GM23248 (cell line): ENCODE data around the gene WASF3.

Source experiments
- EZH2 ChIP-seq: fragments of 200-600 bp; sonication (generic); IDR thresholded peaks from 2 replicates; pipeline ENCODE4 v1.6.1; 2018; ENCODE audit warnings: antibody characterized with exemption, mild to moderate bottlenecking; ENCODE audit not compliant: insufficient read depth, poor library complexity, severe bottlenecking
- EZH2phosphoT487 ChIP-seq: fragments of 200-600 bp; sonication (generic); IDR thresholded peaks from 2 replicates; pipeline ENCODE4 v1.6.1; 2018; ENCODE audit warnings: antibody characterized with exemption, moderate library complexity, mild to moderate bottlenecking, low read depth; ENCODE audit not compliant: insufficient read depth

DNA sequence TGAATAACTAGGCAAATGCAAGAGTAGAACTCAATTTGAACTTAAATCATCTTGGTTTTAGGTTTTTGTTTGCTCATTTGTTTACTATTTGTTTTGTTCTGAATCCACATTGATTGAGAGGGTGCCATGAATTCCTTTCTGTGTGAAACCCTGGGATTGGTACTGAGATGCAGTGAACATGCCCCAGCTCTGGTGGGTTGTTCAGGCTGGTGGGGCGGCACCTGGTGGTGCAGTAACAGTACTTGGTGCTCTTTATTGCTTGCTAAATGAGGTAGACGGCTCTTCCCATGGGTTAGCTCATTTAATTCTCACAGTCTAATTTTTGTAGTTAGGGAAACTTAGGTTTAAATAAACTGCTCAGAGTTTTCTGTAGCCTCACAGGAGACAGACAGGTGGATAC lies 48.4 kb downstream of the WASF3 start:
- no peak for TF ChIP-seq EZH2
- TF ChIP-seq EZH2phosphoT487 = no peak
